ENCODE results near the gene CBARP. TPM values are rescaled to one million over a fixed set of nuclear protein-coding genes. Genes with fewer than 3 reads are reported as not detected.

CBARP gene
- total RNA-seq, 1 experiment from 2014 or later, result 23.8 TPM

DNA sequence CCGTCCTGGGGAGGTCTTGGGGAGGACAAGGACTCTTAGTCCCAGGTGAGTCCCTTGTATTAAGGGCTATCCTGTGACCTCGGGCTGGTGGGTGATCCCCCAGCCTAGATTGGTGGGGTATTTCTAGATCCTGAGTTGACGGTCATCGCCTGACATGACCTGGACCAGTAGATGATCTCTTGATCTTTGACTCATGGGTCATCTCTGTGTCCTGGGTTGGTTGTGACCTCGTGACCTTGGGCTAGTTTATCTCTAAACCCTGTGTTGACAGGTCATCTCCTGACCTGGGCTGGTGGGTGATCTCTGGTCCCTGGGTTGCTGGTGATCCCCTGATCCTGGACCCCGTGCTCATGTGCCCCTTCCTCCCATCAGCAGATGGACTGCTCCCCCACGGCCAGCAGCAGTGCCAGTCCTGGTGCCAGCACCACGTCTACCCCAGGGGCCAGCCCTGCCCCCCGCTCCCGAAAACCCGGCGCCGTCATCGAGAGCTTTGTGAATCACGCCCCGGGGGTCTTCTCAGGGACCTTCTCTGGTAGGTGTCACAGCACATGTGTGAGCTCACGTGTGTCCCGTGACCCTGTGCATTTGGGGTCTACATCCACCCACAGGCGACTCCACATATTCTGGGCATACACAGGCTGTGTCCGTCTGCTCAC, 16.9 kb upstream of the CBARP start:
- no peak overlapping the region for H3K4me3 ChIP-seq (replicated peaks in 1 of 2; ENCODE audit: low read depth in 1 of 2, low read length in 2 of 2)
- CTCF ChIA-PET, result interaction anchor here (1.4 to 2.3 kb wide), 2 partner anchors 11 to 12 kb away, joined by 4 to 16 read pairs; no protein-coding TSS in a partner anchor
- H3K9me2 ChIP-seq (ENCODE audit: insufficient read depth), result no peaks in the 10 kb centered on the region
- RAD21 ChIA-PET (ENCODE audit: low non-redundant PET in 1 of 2, low total read pairs in 2 of 2, uncharacterized antibody in 2 of 2, unreplicated experiment in 2 of 2), result no interaction called here
- H3K4me2 ChIP-seq (ENCODE audit: low read length), result no peak overlapping the region
- intact Hi-C loops (cut with micrococcal nuclease), result no loop called here
- peaks cover 30 to 54% of the 10 kb centered on the region in 2 experiments for H3K36me3 ChIP-seq (ENCODE audit: control insufficient read depth in 1 of 2, insufficient read depth in 2 of 2, low read length in 2 of 2)
- H3K79me2 ChIP-seq (ENCODE audit: insufficient read depth, low read length), result peaks cover 81% of the 10 kb centered on the region
- 0 out of 2 replicates have a peak overlapping the region, but pooled peaks have one; percentile 17 for H3K9ac ChIP-seq (ENCODE audit: low read length)
- POLR2A ChIA-PET, result interaction anchor here (2.7 to 3.5 kb wide), 2 partner anchors 12 to 14 kb away, joined by 15 to 29 read pairs; partner anchors contain the start of gene CIRBP
- no peak overlapping the region for H2AFZ ChIP-seq (ENCODE audit: low read depth, low read length, poor library complexity, severe bottlenecking)
- DNase-seq (ENCODE audit: low read depth, low spot score), result no peak
- H4K20me1 ChIP-seq (ENCODE audit: insufficient read depth), result peaks cover 3% of the 10 kb centered on the region; the same call in 1 of the 2 replicates
- no peaks in the 10 kb centered on the region for H3K27me3 ChIP-seq (ENCODE audit: insufficient read depth, low read length)
- no peaks in the 10 kb centered on the region for H3K9me3 ChIP-seq (ENCODE audit: control insufficient read depth in 1 of 2, insufficient read depth in 1 of 2, low read depth in 1 of 2, low read length in 2 of 2)
- no peak for ATAC-seq
- H3K4me1 ChIP-seq (ENCODE audit: control insufficient read depth in 1 of 2, insufficient read depth in 2 of 2, low read length in 2 of 2), result peaks cover 33 to 86% of the 10 kb centered on the region in 2 experiments
- BruUV-seq (replicated peaks), result no TSS peak
- TF ChIP-seq EGR1 (IDR thresholded peaks at IDR 0.05; ENCODE audit: low read depth), result no peak
- TF ChIP-seq ELF1 (IDR thresholded peaks at IDR 0.05; ENCODE audit: borderline replicate concordance, low read depth), result no peak
- TF ChIP-seq, protein P1, sequence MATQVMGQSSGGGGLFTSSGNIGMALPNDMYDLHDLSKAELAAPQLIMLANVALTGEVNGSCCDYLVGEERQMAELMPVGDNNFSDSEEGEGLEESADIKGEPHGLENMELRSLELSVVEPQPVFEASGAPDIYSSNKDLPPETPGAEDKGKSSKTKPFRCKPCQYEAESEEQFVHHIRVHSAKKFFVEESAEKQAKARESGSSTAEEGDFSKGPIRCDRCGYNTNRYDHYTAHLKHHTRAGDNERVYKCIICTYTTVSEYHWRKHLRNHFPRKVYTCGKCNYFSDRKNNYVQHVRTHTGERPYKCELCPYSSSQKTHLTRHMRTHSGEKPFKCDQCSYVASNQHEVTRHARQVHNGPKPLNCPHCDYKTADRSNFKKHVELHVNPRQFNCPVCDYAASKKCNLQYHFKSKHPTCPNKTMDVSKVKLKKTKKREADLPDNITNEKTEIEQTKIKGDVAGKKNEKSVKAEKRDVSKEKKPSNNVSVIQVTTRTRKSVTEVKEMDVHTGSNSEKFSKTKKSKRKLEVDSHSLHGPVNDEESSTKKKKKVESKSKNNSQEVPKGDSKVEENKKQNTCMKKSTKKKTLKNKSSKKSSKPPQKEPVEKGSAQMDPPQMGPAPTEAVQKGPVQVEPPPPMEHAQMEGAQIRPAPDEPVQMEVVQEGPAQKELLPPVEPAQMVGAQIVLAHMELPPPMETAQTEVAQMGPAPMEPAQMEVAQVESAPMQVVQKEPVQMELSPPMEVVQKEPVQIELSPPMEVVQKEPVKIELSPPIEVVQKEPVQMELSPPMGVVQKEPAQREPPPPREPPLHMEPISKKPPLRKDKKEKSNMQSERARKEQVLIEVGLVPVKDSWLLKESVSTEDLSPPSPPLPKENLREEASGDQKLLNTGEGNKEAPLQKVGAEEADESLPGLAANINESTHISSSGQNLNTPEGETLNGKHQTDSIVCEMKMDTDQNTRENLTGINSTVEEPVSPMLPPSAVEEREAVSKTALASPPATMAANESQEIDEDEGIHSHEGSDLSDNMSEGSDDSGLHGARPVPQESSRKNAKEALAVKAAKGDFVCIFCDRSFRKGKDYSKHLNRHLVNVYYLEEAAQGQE (IDR thresholded peaks at IDR 0.05; ENCODE audit: low read depth), result no peak
- no peak for TF ChIP-seq JUND (IDR thresholded peaks at IDR 0.05)
- TF ChIP-seq, protein P2, sequence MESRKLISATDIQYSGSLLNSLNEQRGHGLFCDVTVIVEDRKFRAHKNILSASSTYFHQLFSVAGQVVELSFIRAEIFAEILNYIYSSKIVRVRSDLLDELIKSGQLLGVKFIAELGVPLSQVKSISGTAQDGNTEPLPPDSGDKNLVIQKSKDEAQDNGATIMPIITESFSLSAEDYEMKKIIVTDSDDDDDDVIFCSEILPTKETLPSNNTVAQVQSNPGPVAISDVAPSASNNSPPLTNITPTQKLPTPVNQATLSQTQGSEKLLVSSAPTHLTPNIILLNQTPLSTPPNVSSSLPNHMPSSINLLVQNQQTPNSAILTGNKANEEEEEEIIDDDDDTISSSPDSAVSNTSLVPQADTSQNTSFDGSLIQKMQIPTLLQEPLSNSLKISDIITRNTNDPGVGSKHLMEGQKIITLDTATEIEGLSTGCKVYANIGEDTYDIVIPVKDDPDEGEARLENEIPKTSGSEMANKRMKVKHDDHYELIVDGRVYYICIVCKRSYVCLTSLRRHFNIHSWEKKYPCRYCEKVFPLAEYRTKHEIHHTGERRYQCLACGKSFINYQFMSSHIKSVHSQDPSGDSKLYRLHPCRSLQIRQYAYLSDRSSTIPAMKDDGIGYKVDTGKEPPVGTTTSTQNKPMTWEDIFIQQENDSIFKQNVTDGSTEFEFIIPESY (IDR thresholded peaks at IDR 0.05; ENCODE audit: extremely low read depth, insufficient replicate concordance, low read length), result no peak
- no peak for TF ChIP-seq SRF (IDR thresholded peaks at IDR 0.05; ENCODE audit: low read depth)
- TF ChIP-seq EZH2phosphoT487 (IDR thresholded peaks at IDR 0.05; ENCODE audit: borderline replicate concordance), result no peak
- TF ChIP-seq, protein P3, sequence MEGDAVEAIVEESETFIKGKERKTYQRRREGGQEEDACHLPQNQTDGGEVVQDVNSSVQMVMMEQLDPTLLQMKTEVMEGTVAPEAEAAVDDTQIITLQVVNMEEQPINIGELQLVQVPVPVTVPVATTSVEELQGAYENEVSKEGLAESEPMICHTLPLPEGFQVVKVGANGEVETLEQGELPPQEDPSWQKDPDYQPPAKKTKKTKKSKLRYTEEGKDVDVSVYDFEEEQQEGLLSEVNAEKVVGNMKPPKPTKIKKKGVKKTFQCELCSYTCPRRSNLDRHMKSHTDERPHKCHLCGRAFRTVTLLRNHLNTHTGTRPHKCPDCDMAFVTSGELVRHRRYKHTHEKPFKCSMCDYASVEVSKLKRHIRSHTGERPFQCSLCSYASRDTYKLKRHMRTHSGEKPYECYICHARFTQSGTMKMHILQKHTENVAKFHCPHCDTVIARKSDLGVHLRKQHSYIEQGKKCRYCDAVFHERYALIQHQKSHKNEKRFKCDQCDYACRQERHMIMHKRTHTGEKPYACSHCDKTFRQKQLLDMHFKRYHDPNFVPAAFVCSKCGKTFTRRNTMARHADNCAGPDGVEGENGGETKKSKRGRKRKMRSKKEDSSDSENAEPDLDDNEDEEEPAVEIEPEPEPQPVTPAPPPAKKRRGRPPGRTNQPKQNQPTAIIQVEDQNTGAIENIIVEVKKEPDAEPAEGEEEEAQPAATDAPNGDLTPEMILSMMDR (IDR thresholded peaks at IDR 0.05 in 2 of 3, conservative IDR thresholded peaks at IDR 0.05 in 1 of 3; ENCODE audit: borderline replicate concordance in 1 of 3, insufficient read depth in 1 of 3, low read depth in 2 of 3, low read length in 2 of 3), result no peak
- no peak for TF ChIP-seq SIN3A (IDR thresholded peaks at IDR 0.05; ENCODE audit: low read depth)
- TF ChIP-seq CEBPB (IDR thresholded peaks at IDR 0.05; ENCODE audit: low read depth), result no peak
- no peak for TF ChIP-seq POLR2AphosphoS5 (IDR thresholded peaks at IDR 0.05; ENCODE audit: low read depth, low read length)
- TF ChIP-seq TCF7L2 (IDR thresholded peaks at IDR 0.05; ENCODE audit: borderline replicate concordance, extremely low read depth, insufficient read depth, insufficient read length), result no peak
- TF ChIP-seq ZNF274 (IDR thresholded peaks at IDR 0.05; ENCODE audit: low read depth, low read length), result no peak
- no peak for TF ChIP-seq EZH2 (IDR thresholded peaks at IDR 0.05)
- TF ChIP-seq, protein P4, sequence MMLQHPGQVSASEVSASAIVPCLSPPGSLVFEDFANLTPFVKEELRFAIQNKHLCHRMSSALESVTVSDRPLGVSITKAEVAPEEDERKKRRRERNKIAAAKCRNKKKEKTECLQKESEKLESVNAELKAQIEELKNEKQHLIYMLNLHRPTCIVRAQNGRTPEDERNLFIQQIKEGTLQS (IDR thresholded peaks at IDR 0.05), result no peak
- no peak for TF ChIP-seq CBX3 (IDR thresholded peaks at IDR 0.05; ENCODE audit: low read depth)
- TF ChIP-seq, protein P5, sequence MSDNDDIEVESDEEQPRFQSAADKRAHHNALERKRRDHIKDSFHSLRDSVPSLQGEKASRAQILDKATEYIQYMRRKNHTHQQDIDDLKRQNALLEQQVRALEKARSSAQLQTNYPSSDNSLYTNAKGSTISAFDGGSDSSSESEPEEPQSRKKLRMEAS (IDR thresholded peaks at IDR 0.05), result no peak
- TF ChIP-seq FOSL1 (IDR thresholded peaks at IDR 0.05; ENCODE audit: low read depth), result no peak
- H3K27ac ChIP-seq (ENCODE audit: low read depth, low read length), result peak overlapping the region; percentile 99; the same call in 1 of the 2 replicates
